Islet of Langerhans (tissue), 1 donor: ENCODE results near the gene TRAF3.

ENCODE experiments used
- FAIRE-seq: peaks from one replicate; lab custom pipeline; 2011; peaks lifted over from hg19 to GRCh38; lab: Jason Lieb, UNC

TRAF3 gene

GRCh38 chr14:102778338-102779083 is 1.3 kb downstream of the TRAF3 start:
- FAIRE-seq, result no peak

GRCh38 chr14:102779084-102779462 is 1.8 kb downstream of the TRAF3 start:
- FAIRE-seq, result no peak

- no peak for FAIRE-seq
Measured at GRCh38 chr14:102779574-102780315, 2.5 kb downstream of the TRAF3 start.

DNA sequence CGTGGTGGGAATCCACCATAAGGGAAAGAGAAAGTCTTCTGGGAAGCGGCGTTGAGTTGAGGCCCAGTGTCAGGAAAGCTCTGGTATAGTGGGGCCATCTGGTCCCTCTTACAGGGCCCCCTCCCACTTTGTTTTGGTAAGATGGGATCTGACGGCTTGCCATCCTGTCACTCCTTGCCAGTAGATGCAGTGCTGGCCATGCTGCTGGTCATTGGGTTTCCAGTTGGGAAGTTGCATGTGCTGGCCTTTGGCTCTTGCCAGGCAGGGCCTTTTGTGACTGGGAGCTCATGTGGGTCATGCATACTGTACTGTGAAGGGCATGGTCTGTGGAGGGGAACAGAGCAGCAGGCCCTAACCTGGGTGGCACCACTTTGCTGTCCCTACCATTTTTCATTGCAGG is 3.8 kb downstream of the TRAF3 start:
- FAIRE-seq, result no peak

DNA sequence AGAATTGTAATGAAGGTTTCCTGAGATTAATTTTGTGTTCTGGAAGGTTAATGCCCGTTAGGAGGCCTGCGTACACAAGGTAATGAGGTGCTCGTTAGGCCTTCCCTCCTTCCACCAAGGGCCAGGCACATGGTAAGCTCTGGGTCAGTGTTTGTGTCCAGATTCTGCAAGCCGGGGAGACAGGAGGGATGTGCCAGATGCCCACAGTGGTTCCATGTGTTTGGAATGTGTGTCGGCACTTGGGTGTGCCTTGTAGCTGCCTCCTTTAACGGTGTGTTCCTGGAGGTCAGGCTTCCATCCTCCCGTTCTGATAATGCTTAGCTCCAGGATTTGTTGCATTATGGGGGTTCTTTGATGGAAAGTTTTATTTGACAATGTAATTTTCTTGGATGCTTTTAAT is 5.7 kb downstream of the TRAF3 start:
- no peak for FAIRE-seq

DNA sequence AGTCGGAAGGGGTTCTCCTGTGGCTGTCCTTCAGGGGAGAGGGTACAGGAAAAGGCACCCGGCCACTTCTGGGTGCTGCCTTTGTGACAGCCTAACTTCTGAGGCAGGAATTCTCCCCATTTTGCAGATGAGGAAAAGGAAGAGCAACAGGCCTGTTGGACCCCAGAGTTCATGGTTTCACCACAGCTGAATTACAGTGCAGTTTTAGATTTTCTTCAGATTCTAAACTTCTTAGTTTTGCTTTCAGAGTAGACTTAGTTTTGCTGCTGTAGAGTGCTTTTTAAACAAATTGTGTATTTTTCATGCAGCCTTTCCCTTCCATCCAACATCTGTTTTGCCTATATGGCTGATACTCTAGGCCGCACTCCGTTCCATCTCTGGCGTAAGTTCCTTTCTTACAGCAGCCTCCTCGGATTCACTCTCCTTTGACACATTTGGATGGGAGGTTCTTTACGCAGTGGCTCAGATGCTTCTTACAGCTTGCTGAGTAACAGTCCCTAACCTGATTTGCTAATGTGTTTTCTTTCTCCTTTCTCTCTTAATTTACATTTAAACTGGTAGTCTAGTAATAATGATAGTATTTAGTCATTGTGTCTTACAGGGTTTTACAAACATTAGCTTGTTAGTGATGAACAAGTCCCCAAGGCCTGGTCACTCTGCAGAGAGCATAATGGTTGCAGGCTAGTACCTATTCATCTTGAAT is 7.8 kb downstream of the TRAF3 start:
- no peak for FAIRE-seq

DNA sequence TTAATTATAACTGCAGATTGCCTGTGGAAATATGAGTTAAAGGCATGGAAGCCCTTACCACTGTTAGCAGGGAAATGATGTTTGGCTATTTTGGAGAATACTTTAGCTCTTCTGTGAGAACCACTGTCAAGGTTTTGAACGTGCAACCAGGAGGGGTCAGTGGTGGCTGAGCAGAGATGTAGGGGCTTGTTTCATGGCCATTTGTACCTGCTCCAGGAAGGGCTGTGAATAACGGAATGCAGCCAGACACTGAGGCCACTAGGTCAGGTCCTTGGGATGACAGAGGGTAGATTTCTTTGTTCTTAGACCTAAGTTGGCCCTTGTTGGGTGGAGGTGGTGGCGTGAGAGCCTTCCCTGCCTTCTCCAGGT is 8.3 kb downstream of the TRAF3 start:
- FAIRE-seq, result no peak

- no peak for FAIRE-seq
Measured at GRCh38 chr14:102786768-102787167, 9.5 kb downstream of the TRAF3 start.

DNA sequence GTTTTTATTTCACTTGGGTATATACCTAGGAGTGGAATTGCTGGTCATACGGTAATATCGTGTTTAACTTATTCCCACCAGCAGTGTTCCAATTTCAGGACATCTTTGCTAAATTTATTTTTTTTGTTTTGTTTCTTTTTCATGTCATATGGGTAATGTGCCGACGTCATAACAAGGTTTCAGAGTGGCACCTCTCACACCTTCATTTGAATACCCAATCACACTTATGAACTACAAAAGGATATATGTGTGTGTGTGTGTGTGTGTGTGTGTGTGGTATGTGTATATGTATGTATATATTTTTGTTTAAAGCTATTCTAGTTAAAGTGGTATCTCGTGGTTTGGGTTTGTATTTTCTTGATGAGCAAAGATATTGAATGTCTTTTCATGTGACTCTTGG is 12.1 kb downstream of the TRAF3 start:
- FAIRE-seq, result no peak

DNA sequence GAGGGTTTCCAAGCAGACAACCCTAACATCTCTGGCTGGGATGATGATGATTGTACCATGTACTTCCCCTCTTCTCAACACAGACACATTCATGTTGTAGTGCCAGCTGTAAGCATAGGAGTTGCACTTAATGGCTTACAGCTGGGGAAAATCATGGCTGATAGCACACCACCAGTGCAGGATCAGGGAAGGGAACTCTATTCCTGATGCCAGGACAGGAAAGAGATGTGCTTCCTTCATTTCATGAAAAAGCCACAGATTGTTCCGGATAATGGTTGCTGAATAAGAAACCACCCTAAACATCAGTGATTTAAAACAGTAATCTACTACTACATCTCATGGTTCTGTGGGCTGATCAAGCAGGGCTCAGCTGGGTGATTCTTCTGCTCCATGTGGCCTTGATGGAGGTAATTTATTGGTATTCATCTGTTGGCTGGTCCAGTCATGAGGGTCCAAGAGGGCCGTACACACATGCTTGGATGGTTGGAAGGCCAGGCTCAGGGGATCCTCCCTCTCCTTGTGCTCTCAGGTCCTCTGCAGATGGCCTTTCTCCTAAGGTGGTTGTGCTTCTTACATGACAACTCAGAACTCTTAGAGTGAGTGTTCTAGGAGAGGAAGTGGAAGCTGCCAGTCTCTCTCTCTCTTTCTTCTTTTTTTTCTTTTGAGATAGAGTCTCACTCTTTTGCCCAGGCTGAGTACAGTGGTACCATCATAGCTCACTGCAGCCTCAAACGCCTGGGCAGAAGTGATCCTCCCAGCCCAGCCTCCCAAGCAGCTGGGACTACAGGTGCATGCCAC is 16.5 kb downstream of the TRAF3 start:
- no peak for FAIRE-seq

- FAIRE-seq, result peak; percentile 65
Measured at GRCh38 chr14:102795060-102795925, 18.0 kb downstream of the TRAF3 start.

- FAIRE-seq, result no peak
Measured at GRCh38 chr14:102796661-102797190, 19.5 kb downstream of the TRAF3 start.

- no peak for FAIRE-seq
Measured at GRCh38 chr14:102798926-102799325, 21.7 kb downstream of the TRAF3 start.

- FAIRE-seq, result no peak
Measured at GRCh38 chr14:102799684-102800562, 22.7 kb downstream of the TRAF3 start.

- FAIRE-seq, result no peak
Measured at GRCh38 chr14:102802834-102803523, 25.7 kb downstream of the TRAF3 start.

- FAIRE-seq, result no peak
Measured at GRCh38 chr14:102804858-102805257, 27.6 kb downstream of the TRAF3 start.

GRCh38 chr14:102805371-102805891 is 28.2 kb downstream of the TRAF3 start:
- FAIRE-seq, result no peak

DNA sequence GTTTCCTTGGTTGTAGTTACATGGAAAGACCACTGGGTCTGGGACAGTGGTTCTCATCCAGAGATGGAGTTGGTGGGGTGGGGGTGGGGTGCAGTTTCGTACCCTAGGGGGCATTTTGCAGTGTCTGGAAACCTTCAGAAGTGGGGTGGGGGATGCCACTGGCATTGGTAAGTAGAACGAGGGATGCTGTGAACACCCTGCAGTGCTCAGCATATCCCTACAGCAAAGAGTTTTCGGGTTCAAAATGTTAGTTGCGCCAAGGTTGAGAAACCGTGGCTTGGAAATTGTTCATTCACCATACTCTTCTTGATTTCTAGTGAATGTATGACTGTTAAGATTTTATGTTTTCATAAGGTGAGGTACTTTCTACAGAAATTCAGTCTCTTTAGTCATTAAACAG is 28.7 kb downstream of the TRAF3 start:
- no peak for FAIRE-seq

DNA sequence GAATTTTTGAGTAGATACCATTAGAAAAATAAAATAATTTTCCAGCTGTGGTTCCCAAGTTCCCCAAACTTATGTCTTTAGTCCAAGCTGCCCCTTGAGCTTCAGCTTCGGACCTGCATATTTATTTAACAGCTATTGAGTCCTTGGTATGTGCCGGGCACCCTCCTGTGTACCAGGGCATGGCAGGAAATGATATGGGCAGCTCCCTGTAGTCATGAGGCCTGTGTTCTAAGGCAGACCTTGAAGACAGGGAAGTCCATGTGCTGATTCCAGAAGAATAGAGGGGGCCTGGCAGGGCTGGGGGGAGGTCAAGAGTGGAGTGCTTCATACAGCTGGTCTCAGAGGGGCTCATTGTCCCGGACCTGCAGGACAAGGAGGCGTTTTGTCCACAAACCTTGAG is 29.2 kb downstream of the TRAF3 start:
- no peak for FAIRE-seq
